Ovary (tissue), 9 donors: ENCODE results near the gene CCDC177. TPM values are rescaled to one million over a fixed set of nuclear protein-coding genes. Genes with fewer than 3 reads are reported as not detected.

Source experiments
- DNase-seq, 5 donors: peaks; one replicate each; pipeline ENCODE4 v3.0.0-alpha.2; 2019 to 2020
- H3K27ac ChIP-seq, 2 donors: fragments of 200-600 bp; one replicate each; pipeline versions ENCODE4 v1.5.1 to v1.8.0; 2019 to 2022
- H3K27me3 ChIP-seq: fragments of 200-600 bp; one replicate; pipeline ENCODE4 v1.8.0; 2022
- H3K36me3 ChIP-seq: fragments of 200-600 bp; sonication (generic); one replicate; pipeline ENCODE4 v1.5.1; 2019
- H3K4me1 ChIP-seq: one replicate; pipeline ENCODE4 v1.8.1; 2013; ENCODE audit warnings: mild to moderate bottlenecking, moderate library complexity; ENCODE audit not compliant: insufficient read depth
- H3K4me3 ChIP-seq: fragments of 200-600 bp; sonication (generic); one replicate; pipeline ENCODE4 v1.5.1; 2017
- H3K9me3 ChIP-seq, 2 donors: fragments of 200-600 bp in 1 of 2; sonication (generic) in 1 of 2; one replicate each; pipeline versions ENCODE4 v1.5.1 to v1.8.1; 2013 to 2019; ENCODE audit warnings: mild to moderate bottlenecking in 1 of 2, moderate library complexity in 1 of 2
- EP300 ChIP-seq: sonication (generic); formaldehyde crosslinking; IDR thresholded peaks from one replicate; pipeline ENCODE4 v1.6.1; 2017; ENCODE audit warnings: antibody characterized with exemption
- POLR2A ChIP-seq: fragments of 450-650 bp; IDR thresholded peaks from one replicate; pipeline ENCODE4 v1.6.1; 2017; ENCODE audit warnings: antibody characterized with exemption, mild to moderate bottlenecking, moderate library complexity
- WGBS, 3 donors: extraction: QIAGEN DNeasy Blood & Tissue Kit in 1 of 3; methylation state at CpG; one replicate each; pipeline versions ENCODE4 v1.1.5 to v1.1.7; 2013 to 2017; 5-methylcytosine and 5-hydroxymethylcytosine counted together
- intact Hi-C, 4 donors: fragments of 100-400 bp; cut with DNase I; formaldehyde crosslinking; loops; one replicate each; pipeline versions ENCODE4 v1.11.0 to v1.15.1; 2022 to 2023
- polyA plus RNA-seq, 2 donors: library from polyadenylated mRNA; stranded (reverse); fragments of 200-250 nt in 1 of 2; fragments of 350-450 nt in 1 of 2; fragmentation: Illumina TruSeq in 1 of 2; extraction: RNeasy Lipid Tissue Mini Kit (QIAGEN cat#74804) in 1 of 2; gene quantifications; one replicate each; pipeline ENCODE4 v1.2.3, GENCODE V29; 2013 to 2014
- total RNA-seq, 7 donors: library from RNA; depleted of rRNA in 2 of 7; stranded (reverse); fragments of >200 nt in 2 of 7; fragmentation: NEBNext Ultra II Directional in 3 of 7; extraction: Animal tissue kit (Norgen Biotek cat#: 25700) in 3 of 7; gene quantifications; one replicate each; pipeline versions ENCODE4 v1.1.0 to v1.2.4, GENCODE V29; 2016 to 2023
- TF ChIP-seq, protein P1 (sequence below), 3 donors: fragments of 450-650 bp in 2 of 3; fragments of 200-600 bp in 1 of 3; IDR thresholded peaks; one replicate each; pipeline versions ENCODE4 v1.5.1 to v1.8.0; 2016 to 2022; ENCODE audit warnings: antibody characterized with exemption in 3 of 3, mild to moderate bottlenecking in 1 of 3
- donor health status: DM: no; HTN: no; CAD: no; lungs with moderate emphysema.
- donor health status: DM: no; HTN: no; CAD: no.
- donor health status: Bipolar disorder and iron deficiency.
- donor health status: DM: yes; HTN: yes; CAD: no.
- donor health status: DM: no; HTN: no; CAD: no.
- donor health status: DM: yes; HTN: yes; CAD: no.

The CCDC177 gene
- total and polyA plus RNA-seq, 9 donors, result 0.04 TPM; not detected in 8

GRCh38 chr14:69535230-69535848 lies 39.3 kb downstream of the CCDC177 start:
- H3K4me1 ChIP-seq, result no peaks in the 10 kb centered on the region
- no peaks in the 10 kb centered on the region for H3K36me3 ChIP-seq
- H3K27me3 ChIP-seq, result no peaks in the 10 kb centered on the region
- intact Hi-C loops, result no loop called here
- no peak overlapping the region for H3K4me3 ChIP-seq
- H3K27ac ChIP-seq, result no peak overlapping the region
- peak in 3 of 5 donors; percentile 28 to 41 (median 28) for DNase-seq
- H3K9me3 ChIP-seq, result no peaks in the 10 kb centered on the region
- 1 to 3% (median 1%) methylated on average over 4 of the region's 4 CpGs for WGBS, 3 donors
- TF ChIP-seq EP300, result no peak
- TF ChIP-seq POLR2A, result no peak
- TF ChIP-seq, protein P1, sequence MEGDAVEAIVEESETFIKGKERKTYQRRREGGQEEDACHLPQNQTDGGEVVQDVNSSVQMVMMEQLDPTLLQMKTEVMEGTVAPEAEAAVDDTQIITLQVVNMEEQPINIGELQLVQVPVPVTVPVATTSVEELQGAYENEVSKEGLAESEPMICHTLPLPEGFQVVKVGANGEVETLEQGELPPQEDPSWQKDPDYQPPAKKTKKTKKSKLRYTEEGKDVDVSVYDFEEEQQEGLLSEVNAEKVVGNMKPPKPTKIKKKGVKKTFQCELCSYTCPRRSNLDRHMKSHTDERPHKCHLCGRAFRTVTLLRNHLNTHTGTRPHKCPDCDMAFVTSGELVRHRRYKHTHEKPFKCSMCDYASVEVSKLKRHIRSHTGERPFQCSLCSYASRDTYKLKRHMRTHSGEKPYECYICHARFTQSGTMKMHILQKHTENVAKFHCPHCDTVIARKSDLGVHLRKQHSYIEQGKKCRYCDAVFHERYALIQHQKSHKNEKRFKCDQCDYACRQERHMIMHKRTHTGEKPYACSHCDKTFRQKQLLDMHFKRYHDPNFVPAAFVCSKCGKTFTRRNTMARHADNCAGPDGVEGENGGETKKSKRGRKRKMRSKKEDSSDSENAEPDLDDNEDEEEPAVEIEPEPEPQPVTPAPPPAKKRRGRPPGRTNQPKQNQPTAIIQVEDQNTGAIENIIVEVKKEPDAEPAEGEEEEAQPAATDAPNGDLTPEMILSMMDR (IDR thresholded peaks at IDR 0.05), result no peak

GRCh38 chr14:69532561-69533340 lies 41.9 kb downstream of the CCDC177 start:
- 31 to 55% (median 41%) methylated on average over 3 of the region's 3 CpGs for WGBS, 3 donors
- no peak overlapping the region for H3K27ac ChIP-seq
- no peak overlapping the region for H3K4me3 ChIP-seq
- TF ChIP-seq POLR2A, result no peak
- TF ChIP-seq, protein P1 (IDR thresholded peaks at IDR 0.05), result no peak
- no peak for TF ChIP-seq EP300
- H3K9me3 ChIP-seq, result no peaks in the 10 kb centered on the region
- no peaks in the 10 kb centered on the region for H3K4me1 ChIP-seq
- no peaks in the 10 kb centered on the region for H3K27me3 ChIP-seq
- no peaks in the 10 kb centered on the region for H3K36me3 ChIP-seq
- intact Hi-C loops, result no loop called here
- DNase-seq, result no peak

GRCh38 chr14:69531135-69531534 lies 43.5 kb downstream of the CCDC177 start:
- WGBS, 3 donors, result 49 to 63% (median 62%) methylated on average over 3 of the region's 3 CpGs
- no peak overlapping the region for H3K4me3 ChIP-seq
- intact Hi-C loops, result no loop called here
- H3K4me1 ChIP-seq, result no peaks in the 10 kb centered on the region
- no peak overlapping the region for H3K27ac ChIP-seq
- no peak for TF ChIP-seq EP300
- TF ChIP-seq, protein P1 (IDR thresholded peaks at IDR 0.05), result no peak
- TF ChIP-seq POLR2A, result no peak
- H3K27me3 ChIP-seq, result no peaks in the 10 kb centered on the region
- H3K9me3 ChIP-seq, result no peaks in the 10 kb centered on the region
- no peak for DNase-seq
- no peaks in the 10 kb centered on the region for H3K36me3 ChIP-seq

GRCh38 chr14:69530095-69530494 lies 44.6 kb downstream of the CCDC177 start:
- H3K4me1 ChIP-seq, result no peaks in the 10 kb centered on the region
- no peak for DNase-seq
- 22 to 44% (median 28%) methylated on average over 4 of the region's 4 CpGs for WGBS, 3 donors
- TF ChIP-seq POLR2A (no peak), EP300 (no peak)
- TF ChIP-seq, protein P1 (IDR thresholded peaks at IDR 0.05), result no peak
- intact Hi-C loops, result no loop called here
- no peaks in the 10 kb centered on the region for H3K27me3 ChIP-seq
- no peaks in the 10 kb centered on the region for H3K9me3 ChIP-seq
- H3K4me3 ChIP-seq, result no peak overlapping the region
- H3K36me3 ChIP-seq, result no peaks in the 10 kb centered on the region
- H3K27ac ChIP-seq, result no peak overlapping the region
